GM18511 (cell line): Measurements from ENCODE around the gene TMEM121B.

Source experiments
- ATAC-seq: cut with Tn5 transposase; IDR thresholded peaks from one replicate; pipeline ENCODE4 v1.9.1; 2021; ENCODE audit warnings: mild to moderate bottlenecking, moderate library complexity; ENCODE audit not compliant: unreplicated experiment

TMEM121B gene

GRCh38 chr22:17112491-17113042 lies 8.6 kb downstream of the TMEM121B start:
- ATAC-seq, result no peak

DNA sequence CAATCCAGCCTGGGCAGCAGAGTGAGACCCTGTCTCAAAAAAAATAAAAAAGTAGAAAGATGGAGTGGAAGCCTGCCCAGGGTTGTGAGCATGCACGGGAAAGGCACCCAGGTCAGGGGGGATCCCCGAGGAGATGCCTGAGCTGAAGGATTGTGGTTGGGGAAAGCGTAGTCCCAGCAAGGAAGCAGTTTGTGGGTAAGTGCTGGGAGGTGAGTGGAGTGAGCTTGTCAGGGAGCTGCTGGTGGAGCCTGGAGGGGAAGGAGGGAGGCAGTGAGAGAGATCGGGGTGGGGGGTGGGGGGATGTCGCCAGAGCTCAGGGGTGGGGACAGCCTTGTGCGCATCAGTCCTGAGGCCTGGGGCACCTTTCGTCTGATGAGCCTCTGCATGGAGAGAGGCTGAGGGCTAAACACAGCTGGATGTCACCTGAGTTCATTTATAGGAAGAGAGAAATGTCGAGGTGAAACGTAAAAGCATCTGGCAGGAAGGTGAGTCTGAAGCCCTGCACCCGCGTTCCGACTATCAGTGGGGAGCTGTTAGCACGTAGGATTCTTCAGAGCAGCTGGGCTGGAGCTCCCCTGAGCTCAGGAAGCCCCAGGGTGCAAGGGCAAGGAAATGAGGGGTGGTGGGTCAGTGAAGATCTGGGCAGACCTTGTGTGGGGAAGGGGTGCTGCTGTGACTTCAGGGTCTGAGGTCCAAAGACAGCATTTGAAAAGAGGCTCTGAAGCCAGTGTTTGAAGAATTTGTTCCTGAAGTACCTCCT lies 10.2 kb downstream of the TMEM121B start:
- no peak for ATAC-seq

DNA sequence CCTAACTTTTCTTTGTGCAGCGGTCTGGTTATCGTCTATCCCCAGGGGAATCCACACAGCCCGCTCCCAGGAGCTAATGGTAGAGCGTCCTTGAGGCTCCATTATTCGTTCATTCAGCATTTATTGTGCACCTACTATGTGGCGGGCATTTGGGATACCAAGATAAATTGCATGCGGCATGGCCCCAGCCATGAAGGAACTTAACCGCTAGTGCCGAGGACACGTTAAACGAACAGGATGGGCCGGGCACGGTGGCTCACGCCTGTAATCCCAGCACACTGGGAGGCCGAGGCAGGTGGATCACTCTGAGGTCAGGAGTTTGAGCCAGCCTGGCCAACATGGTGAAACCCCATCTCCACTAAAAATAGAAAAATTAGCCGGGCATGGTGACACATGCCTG lies 11.2 kb downstream of the TMEM121B start:
- ATAC-seq, result no peak

DNA sequence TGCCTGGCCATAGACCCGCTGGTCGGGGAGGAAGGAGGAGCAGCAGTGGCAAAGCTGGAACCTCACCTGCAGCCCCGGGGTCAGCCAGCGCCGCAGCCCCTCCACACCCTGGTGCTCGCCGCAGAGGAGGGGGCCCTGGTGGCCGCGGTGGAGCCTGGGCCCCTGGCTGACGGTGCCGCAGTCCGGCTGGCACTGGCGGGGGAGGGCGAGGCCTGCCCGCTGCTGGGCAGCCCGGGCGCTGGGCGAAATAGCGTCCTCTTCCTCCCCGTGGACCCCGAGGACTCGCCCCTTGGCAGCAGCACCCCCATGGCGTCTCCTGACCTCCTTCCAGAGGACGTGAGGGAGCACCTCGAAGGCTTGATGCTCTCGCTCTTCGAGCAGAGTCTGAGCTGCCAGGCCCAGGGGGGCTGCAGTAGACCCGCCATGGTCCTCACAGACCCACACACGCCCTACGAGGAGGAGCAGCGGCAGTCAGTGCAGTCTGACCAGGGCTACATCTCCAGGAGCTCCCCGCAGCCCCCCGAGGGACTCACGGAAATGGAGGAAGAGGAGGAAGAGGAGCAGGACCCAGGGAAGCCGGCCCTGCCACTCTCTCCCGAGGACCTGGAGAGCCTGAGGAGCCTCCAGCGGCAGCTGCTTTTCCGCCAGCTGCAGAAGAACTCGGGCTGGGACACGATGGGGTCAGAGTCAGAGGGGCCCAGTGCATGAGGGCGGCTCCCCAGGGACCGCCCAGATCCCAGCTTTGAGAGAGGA lies 11.9 kb downstream of the TMEM121B start:
- no peak for ATAC-seq

DNA sequence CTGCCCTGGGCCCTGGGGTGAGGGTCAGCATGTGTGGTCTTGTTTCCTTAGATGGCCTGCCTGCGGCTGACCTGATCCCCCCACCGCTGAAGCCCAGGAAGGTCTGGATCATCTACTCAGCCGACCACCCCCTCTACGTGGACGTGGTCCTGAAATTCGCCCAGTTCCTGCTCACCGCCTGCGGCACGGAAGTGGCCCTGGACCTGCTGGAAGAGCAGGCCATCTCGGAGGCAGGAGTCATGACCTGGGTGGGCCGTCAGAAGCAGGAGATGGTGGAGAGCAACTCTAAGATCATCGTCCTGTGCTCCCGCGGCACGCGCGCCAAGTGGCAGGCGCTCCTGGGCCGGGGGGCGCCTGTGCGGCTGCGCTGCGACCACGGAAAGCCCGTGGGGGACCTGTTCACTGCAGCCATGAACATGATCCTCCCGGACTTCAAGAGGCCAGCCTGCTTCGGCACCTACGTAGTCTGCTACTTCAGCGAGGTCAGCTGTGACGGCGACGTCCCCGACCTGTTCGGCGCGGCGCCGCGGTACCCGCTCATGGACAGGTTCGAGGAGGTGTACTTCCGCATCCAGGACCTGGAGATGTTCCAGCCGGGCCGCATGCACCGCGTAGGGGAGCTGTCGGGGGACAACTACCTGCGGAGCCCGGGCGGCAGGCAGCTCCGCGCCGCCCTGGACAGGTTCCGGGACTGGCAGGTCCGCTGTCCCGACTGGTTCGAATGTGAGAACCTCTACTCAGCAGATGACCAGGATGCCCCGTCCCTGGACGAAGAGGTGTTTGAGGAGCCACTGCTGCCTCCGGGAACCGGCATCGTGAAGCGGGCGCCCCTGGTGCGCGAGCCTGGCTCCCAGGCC lies 12.7 kb downstream of the TMEM121B start:
- ATAC-seq, result no peak

GRCh38 chr22:17107547-17107810 lies 13.7 kb downstream of the TMEM121B start:
- no peak for ATAC-seq

DNA sequence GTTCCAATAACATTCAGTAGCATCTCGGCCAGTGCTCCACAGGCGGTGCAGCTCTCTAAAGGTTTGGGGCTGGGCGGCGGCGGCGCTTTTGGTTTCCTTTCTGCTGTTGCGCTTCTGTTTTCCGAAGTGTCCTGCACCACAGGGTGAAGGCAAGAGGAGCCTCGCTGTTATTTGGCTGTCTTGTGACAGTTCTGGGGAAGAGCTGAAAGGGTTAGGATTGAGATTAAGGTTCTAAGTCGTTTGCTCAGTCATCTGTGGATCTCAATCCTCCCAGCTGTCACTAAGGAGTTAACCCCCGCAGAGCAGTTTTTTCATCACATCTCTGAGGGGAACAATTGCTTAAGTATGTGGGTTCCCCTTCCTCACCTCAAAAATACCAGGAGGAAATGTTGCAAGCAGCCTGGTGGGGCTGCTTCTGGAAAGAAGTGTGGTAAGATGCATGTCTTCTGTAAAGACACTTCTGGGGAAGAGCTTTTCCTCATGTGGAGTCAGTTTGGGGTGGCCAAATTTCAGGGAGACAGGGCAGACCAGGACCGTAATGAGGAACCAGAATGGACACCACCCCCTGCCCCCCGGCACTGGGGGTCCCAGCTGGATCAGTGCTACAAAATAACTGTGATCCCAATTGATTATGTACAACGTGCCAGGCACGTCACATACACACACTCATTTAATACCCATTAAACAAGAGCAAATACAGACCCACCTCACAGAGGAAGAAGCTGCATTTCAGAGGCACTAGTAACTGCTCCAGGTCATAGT lies 14.2 kb downstream of the TMEM121B start:
- ATAC-seq, result no peak

DNA sequence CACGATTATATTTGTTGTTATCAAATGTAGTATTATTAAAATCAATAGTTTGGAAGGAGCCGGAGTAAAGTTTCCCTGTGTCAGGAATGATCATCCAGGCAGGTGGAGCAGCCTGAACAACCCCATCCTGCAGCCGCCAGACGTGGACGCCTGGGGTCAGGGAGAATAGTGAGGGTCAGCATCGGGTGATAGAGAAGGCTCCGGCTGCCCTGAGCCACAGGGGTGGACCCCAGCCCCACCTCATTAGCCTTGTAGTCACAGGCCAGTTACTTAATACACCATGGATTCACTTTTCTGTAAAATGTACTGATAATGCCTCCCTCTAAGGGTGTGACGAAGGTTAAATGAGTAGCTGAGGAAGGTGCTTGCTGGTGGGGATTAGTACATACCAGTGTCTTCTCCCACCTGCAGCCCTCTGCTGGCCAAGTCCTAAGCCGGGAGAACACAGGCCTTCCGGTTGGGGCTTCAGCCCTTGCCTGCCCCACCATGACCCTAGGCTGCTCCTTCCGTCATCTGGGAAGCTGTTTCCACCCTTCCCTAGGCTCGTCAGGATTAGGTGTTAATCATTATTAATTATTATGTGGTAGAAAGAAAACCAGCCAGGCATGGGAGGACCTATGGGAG lies 14.9 kb downstream of the TMEM121B start:
- no peak for ATAC-seq

GRCh38 chr22:17105143-17106129 lies 15.7 kb downstream of the TMEM121B start:
- no peak for ATAC-seq

DNA sequence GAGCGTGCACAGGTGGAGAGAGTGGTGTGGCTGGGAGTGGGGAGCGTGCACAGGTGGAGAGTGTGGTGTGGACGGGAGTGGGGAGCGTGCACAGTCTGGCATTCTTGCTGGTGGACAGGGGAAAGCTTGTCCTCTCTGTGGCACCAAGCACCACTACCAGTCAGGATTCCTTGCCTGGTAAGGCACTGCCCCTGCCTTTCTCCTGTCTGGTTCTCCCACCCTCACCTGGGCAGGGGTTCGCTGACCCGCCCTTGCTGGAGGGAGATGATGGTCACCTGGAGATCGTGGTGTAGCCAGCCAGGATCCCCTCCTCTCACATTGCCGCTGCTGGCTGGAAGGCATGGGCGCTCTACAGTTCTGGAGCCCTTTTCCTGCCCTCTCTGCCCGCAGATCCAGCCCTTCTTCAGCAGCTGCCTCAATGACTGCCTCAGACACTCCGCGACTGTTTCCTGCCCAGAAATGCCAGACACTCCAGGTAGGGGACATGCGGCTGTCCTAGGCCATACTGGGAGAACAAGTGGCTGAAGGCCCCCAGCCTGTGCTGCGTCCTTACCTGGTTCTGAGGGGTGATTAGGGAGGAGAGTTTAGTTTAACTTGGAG lies 16.7 kb downstream of the TMEM121B start:
- ATAC-seq, result no peak

DNA sequence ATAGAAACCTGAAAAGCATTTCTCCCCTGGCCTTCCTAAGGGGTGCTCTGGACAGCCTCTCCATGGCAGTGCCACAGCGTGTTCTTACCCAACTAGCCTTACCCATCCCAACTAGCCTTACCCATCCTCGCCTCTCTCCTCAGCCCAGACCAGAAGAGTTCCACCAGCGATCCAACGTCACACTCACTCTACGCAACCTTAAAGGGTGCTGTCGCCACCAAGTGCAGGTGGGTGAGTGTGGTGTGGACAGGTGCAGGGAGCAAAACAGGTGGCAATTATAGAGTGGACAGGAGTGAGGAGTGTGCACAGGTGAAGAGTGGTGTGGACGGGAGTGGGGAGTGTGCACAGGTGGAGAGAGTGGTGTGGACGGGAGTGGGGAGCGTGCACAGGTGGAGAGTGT lies 17.8 kb downstream of the TMEM121B start:
- no peak for ATAC-seq

DNA sequence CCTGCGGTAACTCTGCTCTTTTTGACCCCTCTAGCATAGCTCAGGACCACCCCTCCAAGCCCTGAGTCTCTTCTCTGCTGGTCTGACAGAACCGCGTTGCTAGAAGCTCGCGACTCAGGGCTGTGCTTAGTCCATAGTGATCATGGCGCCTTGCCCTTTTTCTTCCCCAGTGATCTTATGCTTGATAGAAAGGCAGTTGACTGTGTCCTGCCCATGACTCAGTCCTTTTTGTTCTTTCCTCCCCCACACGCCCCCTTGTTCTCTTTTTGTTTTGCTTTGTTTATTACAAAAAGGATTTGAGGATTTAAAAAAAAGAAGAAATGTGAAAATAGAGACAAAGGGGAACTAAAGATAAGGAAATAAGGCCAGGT lies 18.9 kb downstream of the TMEM121B start:
- ATAC-seq, result no peak

- ATAC-seq, result no peak
Observed at GRCh38 chr22:17101475-17102296, 19.5 kb downstream of the TMEM121B start.

DNA sequence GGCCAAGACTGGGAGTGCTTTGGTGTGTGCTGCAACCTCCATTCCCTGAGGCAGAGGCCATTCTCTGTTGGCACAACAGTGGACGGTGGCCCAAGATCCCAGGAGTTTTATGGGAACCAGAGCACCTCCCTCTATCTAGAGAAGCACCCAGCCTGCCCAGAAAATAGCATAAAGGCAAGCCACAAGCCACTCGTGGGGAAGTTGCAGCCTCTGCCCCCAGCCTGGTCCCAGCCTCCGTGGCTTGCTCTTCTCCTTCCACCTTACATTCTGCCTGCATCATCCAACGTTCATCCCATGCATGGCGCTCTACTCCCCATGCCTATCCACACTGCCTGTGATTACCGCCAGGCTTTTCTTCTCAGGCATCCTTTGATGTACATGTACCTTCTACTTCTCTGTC lies 20.5 kb downstream of the TMEM121B start:
- no peak for ATAC-seq

- ATAC-seq, result no peak
Observed at GRCh38 chr22:17098379-17098819, 22.8 kb downstream of the TMEM121B start.

DNA sequence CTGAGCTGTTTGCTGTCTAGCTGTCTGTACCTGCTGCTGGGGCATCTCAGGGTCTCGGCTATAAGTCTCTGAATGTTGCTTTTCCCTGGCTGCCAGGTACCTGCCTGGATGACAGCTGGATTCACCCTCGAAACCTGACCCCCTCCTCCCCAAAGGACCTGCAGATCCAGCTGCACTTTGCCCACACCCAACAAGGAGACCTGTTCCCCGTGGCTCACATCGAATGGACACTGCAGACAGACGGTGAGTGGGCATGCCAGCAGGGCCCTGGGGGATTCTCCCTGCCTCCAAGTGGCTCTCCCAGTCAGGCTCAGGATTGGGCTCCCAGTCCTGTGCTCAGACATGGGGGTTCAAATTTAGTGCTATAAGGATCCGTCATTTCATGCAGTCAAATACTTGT lies 23.5 kb downstream of the TMEM121B start:
- no peak for ATAC-seq

- ATAC-seq, result no peak
Observed at GRCh38 chr22:17097062-17097461, 24.1 kb downstream of the TMEM121B start.

DNA sequence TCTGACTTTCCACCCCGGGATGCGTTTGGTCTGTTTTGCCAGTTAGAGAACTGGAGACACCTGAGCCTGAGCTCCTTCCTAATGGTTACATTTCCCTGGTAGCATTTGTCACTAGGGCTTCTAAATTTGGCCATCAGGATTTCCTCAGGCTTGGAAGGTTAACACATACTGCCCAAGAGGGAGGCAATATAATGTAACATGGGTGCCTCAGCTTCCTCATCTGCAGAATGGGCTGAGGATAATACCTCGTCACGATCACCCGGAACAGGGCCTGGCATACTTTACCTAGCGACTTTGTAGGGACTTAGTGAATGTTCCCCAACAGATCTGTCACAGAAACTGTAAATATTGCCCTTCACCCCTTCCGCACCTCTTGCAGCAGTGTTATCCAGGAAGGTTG lies 25.1 kb downstream of the TMEM121B start:
- ATAC-seq, result no peak
